HG02763 (cell line): ENCODE measurements around the gene PANX2.

ENCODE experiments used
- ATAC-seq: cut with Tn5 transposase; IDR thresholded peaks from one replicate; pipeline ENCODE4 v1.9.1; 2021; ENCODE audit warnings: mild to moderate bottlenecking, moderate library complexity; ENCODE audit not compliant: unreplicated experiment

Gene PANX2

DNA sequence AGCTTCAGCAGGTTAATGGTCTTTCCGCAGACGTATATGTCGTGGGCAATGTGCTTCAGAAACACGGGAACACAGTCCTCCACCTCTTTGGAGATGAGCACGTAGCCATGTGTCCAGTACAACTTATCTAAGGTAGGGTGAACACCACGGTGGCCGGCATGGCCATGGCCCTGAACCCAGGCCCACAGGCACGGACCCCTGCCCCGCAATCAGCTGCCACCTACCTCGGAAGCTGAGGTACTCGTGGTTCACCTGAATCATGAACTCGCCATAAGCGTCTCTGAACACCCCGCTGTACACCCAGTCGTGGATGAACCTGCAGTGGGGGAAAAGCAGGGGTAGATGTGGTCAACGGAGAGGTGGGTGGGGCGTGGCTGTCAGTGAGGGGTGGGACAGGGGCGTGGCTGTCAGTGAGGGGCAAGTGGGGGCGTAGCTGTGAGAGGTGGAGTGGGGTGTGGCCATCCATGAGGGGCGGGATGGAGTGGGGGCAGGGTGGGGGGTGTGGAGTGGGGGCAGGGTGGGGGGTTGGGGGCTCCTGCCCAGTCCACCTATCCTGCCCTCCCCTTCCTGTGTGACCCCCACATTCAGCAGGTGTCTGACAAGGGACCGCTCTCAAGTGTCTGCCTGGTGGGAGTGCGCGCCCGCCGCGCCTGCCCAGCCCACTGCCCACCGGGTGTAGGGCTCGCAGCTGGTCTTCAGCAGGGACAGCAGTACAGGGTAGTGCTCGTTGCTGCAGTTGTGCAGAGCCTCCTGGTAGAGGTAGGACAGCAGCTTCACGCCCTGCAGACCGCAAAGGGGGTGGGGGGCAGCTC lies 55.7 kb downstream of the PANX2 start:
- no peak for ATAC-seq

DNA sequence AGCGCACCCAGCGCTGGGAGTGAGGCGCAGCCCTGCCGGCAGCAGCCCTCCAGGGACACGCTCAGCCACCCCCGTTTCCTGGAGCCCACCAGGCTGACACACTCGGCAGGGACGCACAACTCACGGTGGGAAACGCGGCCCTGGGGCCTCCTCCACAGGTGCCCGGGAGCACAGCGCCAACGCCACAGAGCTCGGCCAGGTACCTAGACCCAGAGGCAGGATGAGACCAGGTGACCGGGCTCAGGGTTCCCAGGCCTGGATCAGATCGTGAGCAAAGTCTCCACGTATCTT lies 56.3 kb downstream of the PANX2 start:
- ATAC-seq = no peak

DNA sequence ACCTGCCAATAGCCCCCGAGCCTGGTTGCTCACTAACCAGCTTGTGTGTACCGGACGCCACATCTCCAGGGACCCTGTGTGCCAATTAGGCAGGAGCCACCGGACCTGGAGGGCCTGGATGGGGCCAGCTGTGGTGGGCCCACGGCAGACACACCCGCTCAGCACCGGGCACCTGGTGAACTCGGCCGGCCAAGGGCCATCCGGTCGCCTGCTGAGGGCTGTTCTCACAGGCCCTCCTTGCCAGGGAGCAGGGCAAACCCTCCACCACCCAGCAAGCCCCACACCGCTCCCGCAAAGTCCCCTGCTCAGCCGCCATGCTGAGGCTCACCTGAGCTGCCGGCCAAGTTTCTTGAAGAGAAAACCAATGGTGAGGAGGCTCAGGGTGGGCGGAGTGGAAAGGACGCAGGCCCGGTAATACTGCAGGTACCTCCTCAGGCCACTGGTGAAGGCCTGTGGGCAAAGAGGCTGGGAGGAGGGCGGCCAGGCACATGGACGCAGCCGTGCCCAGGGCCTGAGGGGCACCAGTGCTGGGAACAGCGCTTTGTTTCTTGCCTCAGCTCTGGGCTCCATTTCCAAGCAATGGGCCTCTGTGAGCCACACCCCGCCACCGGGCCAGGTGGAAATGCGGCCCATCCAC lies 57.2 kb downstream of the PANX2 start:
- no peak for ATAC-seq

DNA sequence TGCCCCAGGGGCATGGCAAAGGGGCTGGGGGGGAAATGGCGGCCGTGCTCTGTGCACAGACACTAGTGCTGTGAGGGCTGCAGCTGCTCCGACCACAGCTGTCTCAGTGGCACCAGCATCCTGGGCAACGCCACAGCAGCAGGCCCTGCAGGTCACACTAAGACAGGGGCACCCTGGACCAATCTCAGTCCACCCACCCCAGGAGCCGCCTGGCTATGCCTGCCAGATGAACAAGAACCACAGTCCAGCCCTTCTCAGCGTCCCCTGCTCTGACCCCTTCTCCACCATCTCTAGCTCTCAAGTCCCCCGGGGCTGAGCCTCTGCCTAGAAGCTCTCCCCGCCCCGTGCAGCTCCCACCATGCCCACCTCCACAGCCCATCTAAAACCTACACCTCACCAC lies 57.8 kb downstream of the PANX2 start:
- ATAC-seq = no peak

DNA sequence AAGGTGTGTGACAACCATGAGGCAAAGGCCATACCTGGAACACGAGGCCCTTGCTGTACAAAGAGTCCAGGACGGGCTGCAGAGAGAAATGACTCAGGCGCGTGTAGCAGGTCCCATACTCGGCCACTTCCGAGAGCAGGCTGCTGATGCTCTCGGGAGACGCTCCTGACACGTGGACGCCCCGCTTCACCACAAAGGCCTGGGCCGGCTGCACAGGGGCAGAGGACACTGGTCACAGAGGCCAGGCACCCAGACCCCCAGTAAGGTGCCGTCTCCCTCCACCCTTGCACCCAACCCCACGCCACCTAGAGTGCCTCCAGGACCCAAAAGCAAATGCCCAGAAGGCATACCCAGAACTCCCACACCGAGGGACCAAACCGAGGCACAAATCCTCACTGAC lies 58.8 kb downstream of the PANX2 start:
- ATAC-seq = no peak
